SU-DHL-6 (cell line): Measurements from ENCODE around the gene CTRB1.

Experiments
- EZH2phosphoT487 ChIP-seq: fragments of 200-600 bp; sonication (generic), shearing (Covaris generic); conservative IDR thresholded peaks from 2 replicates; pipeline ENCODE4 v1.6.1; 2018; ENCODE audit warnings: mild to moderate bottlenecking, antibody characterized with exemption, low read length, moderate library complexity, mixed read lengths
- TF ChIP-seq, protein P1 (sequence below): fragments of 200-600 bp; sonication (generic); IDR thresholded peaks from one replicate; pipeline ENCODE4 v1.5.1; 2017; ENCODE audit warnings: antibody characterized with exemption, mild to moderate bottlenecking, low read length, moderate library complexity; ENCODE audit not compliant: insufficient read depth, poor library complexity, severe bottlenecking

DNA sequence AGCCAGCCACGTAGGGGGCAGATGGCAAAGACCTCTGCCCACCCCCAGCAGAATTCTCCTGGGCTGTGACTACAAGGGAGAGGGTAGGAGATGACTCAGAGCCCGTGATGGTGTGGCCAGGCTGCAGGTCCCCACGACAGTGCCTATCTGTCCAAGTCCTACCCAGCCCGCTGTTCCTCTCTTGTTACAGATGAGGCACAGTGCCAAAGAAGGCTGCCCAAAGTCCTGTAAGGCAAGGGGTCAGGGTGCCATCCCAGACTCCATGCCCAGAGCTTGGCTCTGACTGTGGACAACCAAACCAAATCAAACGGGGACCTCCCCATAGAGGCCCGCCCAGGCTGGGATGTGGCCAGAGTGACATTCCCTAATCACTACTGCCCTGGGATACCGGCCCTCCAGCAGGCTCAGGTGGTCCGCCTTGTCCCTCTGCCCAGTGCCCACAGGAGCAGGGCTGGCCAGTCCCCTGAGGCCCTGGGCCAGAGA is 45.2 kb downstream of the CTRB1 start:
- TF ChIP-seq, protein P1, sequence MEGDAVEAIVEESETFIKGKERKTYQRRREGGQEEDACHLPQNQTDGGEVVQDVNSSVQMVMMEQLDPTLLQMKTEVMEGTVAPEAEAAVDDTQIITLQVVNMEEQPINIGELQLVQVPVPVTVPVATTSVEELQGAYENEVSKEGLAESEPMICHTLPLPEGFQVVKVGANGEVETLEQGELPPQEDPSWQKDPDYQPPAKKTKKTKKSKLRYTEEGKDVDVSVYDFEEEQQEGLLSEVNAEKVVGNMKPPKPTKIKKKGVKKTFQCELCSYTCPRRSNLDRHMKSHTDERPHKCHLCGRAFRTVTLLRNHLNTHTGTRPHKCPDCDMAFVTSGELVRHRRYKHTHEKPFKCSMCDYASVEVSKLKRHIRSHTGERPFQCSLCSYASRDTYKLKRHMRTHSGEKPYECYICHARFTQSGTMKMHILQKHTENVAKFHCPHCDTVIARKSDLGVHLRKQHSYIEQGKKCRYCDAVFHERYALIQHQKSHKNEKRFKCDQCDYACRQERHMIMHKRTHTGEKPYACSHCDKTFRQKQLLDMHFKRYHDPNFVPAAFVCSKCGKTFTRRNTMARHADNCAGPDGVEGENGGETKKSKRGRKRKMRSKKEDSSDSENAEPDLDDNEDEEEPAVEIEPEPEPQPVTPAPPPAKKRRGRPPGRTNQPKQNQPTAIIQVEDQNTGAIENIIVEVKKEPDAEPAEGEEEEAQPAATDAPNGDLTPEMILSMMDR, result no peak
- TF ChIP-seq EZH2phosphoT487, result no peak
